ENCODE results near the gene GABRA5. TPM values are rescaled to one million over a fixed set of nuclear protein-coding genes. Genes with fewer than 3 reads are reported as not detected.

GABRA5 gene
- polyA plus RNA-seq, 3 donors: not detected

DNA sequence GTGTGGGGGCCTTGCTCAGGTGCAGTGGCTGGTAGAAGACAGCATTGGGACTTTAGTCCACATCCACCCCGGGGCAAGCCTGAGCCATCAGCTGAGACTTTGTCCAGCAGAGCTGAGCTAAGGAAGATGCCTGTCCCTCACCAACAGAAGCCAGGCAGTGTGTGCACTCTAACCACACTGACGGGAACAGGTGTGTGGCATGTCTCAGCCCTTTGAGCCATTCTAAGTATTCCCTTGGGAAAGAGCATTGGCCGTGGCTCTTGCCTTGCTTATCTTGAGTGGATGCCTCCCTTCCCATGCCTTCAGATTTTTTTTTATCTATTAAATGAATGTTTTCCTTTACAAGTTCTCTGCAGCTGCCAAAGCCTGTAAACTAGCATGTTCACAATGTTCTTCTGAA lies 3.5 kb downstream of the GABRA5 start:
- intact Hi-C loops (cut with micrococcal nuclease): no loop called here
- H4K20me1 ChIP-seq (ENCODE audit: insufficient read depth, low read length): no peaks in the 10 kb centered on the region
- H3K27me3 ChIP-seq (ENCODE audit: control insufficient read depth in 2 of 2, insufficient read depth in 2 of 2, low read length in 2 of 2): peaks cover 9 to 27% of the 10 kb centered on the region in 2 donors
- Mint-ChIP-seq H3K27ac (no peak overlapping the region), H3K27me3 (ENCODE audit: low read depth in 3 of 3) (peaks cover 19 to 31% (median 26%) of the 10 kb centered on the region in 3 donors), H3K4me3 (no peak overlapping the region), H3K4me1 (no peaks in the 10 kb centered on the region), H3K36me3 (no peaks in the 10 kb centered on the region), H3K9me3 (peaks cover 0 to 3% (median 0%) of the 10 kb centered on the region in 7 donors)
- no peaks in the 10 kb centered on the region for H3K36me3 ChIP-seq (replicated peaks in 1 of 2; ENCODE audit: control insufficient read depth in 1 of 2, insufficient read depth in 2 of 2, low read length in 2 of 2)
- no peak overlapping the region for H3K4me3 ChIP-seq (replicated peaks in 1 of 3; ENCODE audit: low read depth in 2 of 3, low read length in 3 of 3)
- WGBS (ENCODE audit: insufficient coverage): 86% methylated on average over 2 of the region's 3 CpGs
- no peaks in the 10 kb centered on the region for H3K9me3 ChIP-seq (replicated peaks in 1 of 2; ENCODE audit: control insufficient read depth in 1 of 2, insufficient read depth in 1 of 2, low read length in 2 of 2)
- TF ChIP-seq, protein P1, sequence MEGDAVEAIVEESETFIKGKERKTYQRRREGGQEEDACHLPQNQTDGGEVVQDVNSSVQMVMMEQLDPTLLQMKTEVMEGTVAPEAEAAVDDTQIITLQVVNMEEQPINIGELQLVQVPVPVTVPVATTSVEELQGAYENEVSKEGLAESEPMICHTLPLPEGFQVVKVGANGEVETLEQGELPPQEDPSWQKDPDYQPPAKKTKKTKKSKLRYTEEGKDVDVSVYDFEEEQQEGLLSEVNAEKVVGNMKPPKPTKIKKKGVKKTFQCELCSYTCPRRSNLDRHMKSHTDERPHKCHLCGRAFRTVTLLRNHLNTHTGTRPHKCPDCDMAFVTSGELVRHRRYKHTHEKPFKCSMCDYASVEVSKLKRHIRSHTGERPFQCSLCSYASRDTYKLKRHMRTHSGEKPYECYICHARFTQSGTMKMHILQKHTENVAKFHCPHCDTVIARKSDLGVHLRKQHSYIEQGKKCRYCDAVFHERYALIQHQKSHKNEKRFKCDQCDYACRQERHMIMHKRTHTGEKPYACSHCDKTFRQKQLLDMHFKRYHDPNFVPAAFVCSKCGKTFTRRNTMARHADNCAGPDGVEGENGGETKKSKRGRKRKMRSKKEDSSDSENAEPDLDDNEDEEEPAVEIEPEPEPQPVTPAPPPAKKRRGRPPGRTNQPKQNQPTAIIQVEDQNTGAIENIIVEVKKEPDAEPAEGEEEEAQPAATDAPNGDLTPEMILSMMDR (IDR thresholded peaks at IDR 0.05): no peak
- DNase-seq: no peak
- H3K4me1 ChIP-seq (ENCODE audit: control insufficient read depth in 1 of 2, insufficient read depth in 2 of 2, low read length in 2 of 2): no peaks in the 10 kb centered on the region
- H3K79me2 ChIP-seq (ENCODE audit: insufficient read depth, low read length): no peaks in the 10 kb centered on the region
- H3K27ac ChIP-seq (ENCODE audit: low read depth in 1 of 2, low read length in 2 of 2): no peak overlapping the region
- no peak overlapping the region for H2AFZ ChIP-seq (ENCODE audit: insufficient read depth, low read depth, low read length, poor library complexity, severe bottlenecking)
- no peak overlapping the region for H3K4me2 ChIP-seq (replicated peaks; ENCODE audit: extremely low read depth, low read length, poor library complexity, severe bottlenecking)
- H3K9ac ChIP-seq (ENCODE audit: insufficient read depth, low read length, poor library complexity, severe bottlenecking): no peak overlapping the region

DNA sequence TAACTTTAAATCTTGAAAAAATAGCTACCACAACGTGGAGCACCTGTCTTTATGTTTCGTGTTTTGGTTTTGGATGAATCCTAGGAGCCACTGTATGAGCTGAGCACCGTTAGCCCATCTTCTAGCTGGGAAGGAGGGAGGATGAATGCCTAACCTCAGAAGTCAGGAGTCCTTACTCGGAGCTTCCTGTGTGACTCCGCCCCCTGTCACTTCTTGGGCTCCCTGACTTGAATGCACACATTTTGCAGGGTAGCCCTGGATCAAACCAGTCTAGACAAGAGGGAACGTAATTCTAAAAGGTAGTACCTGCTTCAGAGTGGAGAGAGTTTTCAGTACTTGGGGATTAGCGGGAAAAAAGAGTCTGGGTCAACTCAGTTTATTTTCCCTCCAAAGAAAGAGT lies 5.3 kb downstream of the GABRA5 start:
- Mint-ChIP-seq H3K27ac (no peak overlapping the region), H3K9me3 (no peaks in the 10 kb centered on the region), H3K4me1 (no peaks in the 10 kb centered on the region), H3K36me3 (no peaks in the 10 kb centered on the region), H3K4me3 (no peak overlapping the region), H3K27me3 (ENCODE audit: low read depth in 3 of 3) (peaks cover 8 to 16% (median 15%) of the 10 kb centered on the region in 3 donors)
- no peaks in the 10 kb centered on the region for H4K20me1 ChIP-seq (ENCODE audit: insufficient read depth, low read length)
- H3K27ac ChIP-seq (ENCODE audit: low read depth in 1 of 2, low read length in 2 of 2): no peak overlapping the region
- H2AFZ ChIP-seq (ENCODE audit: insufficient read depth, low read depth, low read length, poor library complexity, severe bottlenecking): no peak overlapping the region
- no peak overlapping the region for H3K9ac ChIP-seq (ENCODE audit: insufficient read depth, low read length, poor library complexity, severe bottlenecking)
- H3K27me3 ChIP-seq (ENCODE audit: control insufficient read depth in 2 of 2, insufficient read depth in 2 of 2, low read length in 2 of 2): peaks cover 6 to 12% of the 10 kb centered on the region in 2 donors
- no peak overlapping the region for H3K4me2 ChIP-seq (replicated peaks; ENCODE audit: extremely low read depth, low read length, poor library complexity, severe bottlenecking)
- intact Hi-C loops (cut with micrococcal nuclease): no loop called here
- no peak for DNase-seq
- no peaks in the 10 kb centered on the region for H3K36me3 ChIP-seq (replicated peaks in 1 of 2; ENCODE audit: control insufficient read depth in 1 of 2, insufficient read depth in 2 of 2, low read length in 2 of 2)
- no peaks in the 10 kb centered on the region for H3K4me1 ChIP-seq (ENCODE audit: control insufficient read depth in 1 of 2, insufficient read depth in 2 of 2, low read length in 2 of 2)
- no peaks in the 10 kb centered on the region for H3K9me3 ChIP-seq (replicated peaks in 1 of 2; ENCODE audit: control insufficient read depth in 1 of 2, insufficient read depth in 1 of 2, low read length in 2 of 2)
- TF ChIP-seq, protein P1 (IDR thresholded peaks at IDR 0.05): no peak
- no peaks in the 10 kb centered on the region for H3K79me2 ChIP-seq (ENCODE audit: insufficient read depth, low read length)
- WGBS (ENCODE audit: insufficient coverage): 61% methylated on average over 4 of the region's 7 CpGs
- H3K4me3 ChIP-seq (replicated peaks in 1 of 3; ENCODE audit: low read depth in 2 of 3, low read length in 3 of 3): no peak overlapping the region
